ENCODE results near the gene CBX3. TPM values are rescaled to one million over a fixed set of nuclear protein-coding genes. Genes with fewer than 3 reads are reported as not detected.
A peak's percentile ranks its signal among the peaks of the same experiment; 100 is the strongest.
"Not testable (repeated sequence)": the region's sequence is repeated elsewhere in the genome, so short reads cannot be mapped to it uniquely, and the experiment has no call there.

The CBX3 gene
- total RNA-seq, 1 experiment from 2014 or later: 490 TPM

GRCh38 chr7:26216049-26216448, 14.5 kb downstream of the CBX3 start:
- DNase-seq (ENCODE audit: low read depth, low spot score): no peak
- in situ Hi-C loops (cut with HindIII; ENCODE audit: low pct_unique_long_range_greater_than_20kb, low sequenced_read_pairs): no loop called here

GRCh38 chr7:26224359-26224758, 22.8 kb downstream of the CBX3 start:
- no peak for DNase-seq (ENCODE audit: low read depth, low spot score)
- in situ Hi-C loops (cut with HindIII; ENCODE audit: low pct_unique_long_range_greater_than_20kb, low sequenced_read_pairs): no loop called here

- in situ Hi-C loops (cut with HindIII; ENCODE audit: low pct_unique_long_range_greater_than_20kb, low sequenced_read_pairs): no loop called here
- no peak for DNase-seq (ENCODE audit: low read depth, low spot score)
Observed at GRCh38 chr7:26227987-26228386, 26.4 kb downstream of the CBX3 start.

GRCh38 chr7:26233902-26234511, 32.5 kb downstream of the CBX3 start:
- in situ Hi-C loops (cut with HindIII; ENCODE audit: low pct_unique_long_range_greater_than_20kb, low sequenced_read_pairs): no loop called here
- DNase-seq (ENCODE audit: low read depth, low spot score): peak; percentile 26

- in situ Hi-C loops (cut with HindIII; ENCODE audit: low pct_unique_long_range_greater_than_20kb, low sequenced_read_pairs): no loop called here
- DNase-seq (ENCODE audit: low read depth, low spot score): no peak
Observed at GRCh38 chr7:26237035-26237807, 35.7 kb downstream of the CBX3 start.

GRCh38 chr7:26238032-26238431, 36.5 kb downstream of the CBX3 start:
- no peak for DNase-seq (ENCODE audit: low read depth, low spot score)
- in situ Hi-C loops (cut with HindIII; ENCODE audit: low pct_unique_long_range_greater_than_20kb, low sequenced_read_pairs): no loop called here

- no peak for DNase-seq (ENCODE audit: low read depth, low spot score)
- in situ Hi-C loops (cut with HindIII; ENCODE audit: low pct_unique_long_range_greater_than_20kb, low sequenced_read_pairs): no loop called here
Observed at GRCh38 chr7:26245150-26245549, 43.6 kb downstream of the CBX3 start.

- in situ Hi-C loops (cut with HindIII; ENCODE audit: low pct_unique_long_range_greater_than_20kb, low sequenced_read_pairs): no loop called here
- no peak for DNase-seq (ENCODE audit: low read depth, low spot score)
Observed at GRCh38 chr7:26250239-26250638, 48.7 kb downstream of the CBX3 start.

- in situ Hi-C loops (cut with HindIII; ENCODE audit: low pct_unique_long_range_greater_than_20kb, low sequenced_read_pairs); DNase-seq (ENCODE audit: low read depth, low spot score): not testable (repeated sequence)
Observed at GRCh38 chr7:26261866-26262265, 60.3 kb downstream of the CBX3 start.

Other genes starting within 250 kb of the CBX3 start
- 8.2 and 9.3 TPM in 2 replicates for gene NFE2L3, start 49.5 kb upstream of the CBX3 start, total RNA-seq (2014; rRNA removed; shearing (Covaris generic))
- 201 and 235 TPM in 2 replicates for gene HNRNPA2B1, start 999 bp upstream of the CBX3 start, total RNA-seq (2014; rRNA removed; shearing (Covaris generic))
- gene SNX10, start 90.1 kb downstream of the CBX3 start, total RNA-seq (2014; rRNA removed; shearing (Covaris generic)): 203 and 210 TPM in 2 replicates

All from SK-MEL-5 (cell line).